CD14-positive monocyte (primary cell): ENCODE measurements around the gene ACTBL2. TPM values are rescaled to one million over a fixed set of nuclear protein-coding genes. Genes with fewer than 3 reads are reported as not detected.

Experiments used
- DNase-seq, 3 donors: peaks; one replicate each; pipeline ENCODE4 v3.0.0-alpha.2; 2011 to 2022
- H2AFZ ChIP-seq: 2 replicates; pipeline ENCODE4 v1.6.0; 2012; ENCODE audit warnings: mild to moderate bottlenecking, low read depth, low read length, inconsistent platforms; ENCODE audit not compliant: insufficient read depth, poor library complexity, severe bottlenecking
- H3K27ac ChIP-seq, 2 donors: 1 replicate in 1 of 2; 2 replicates in 1 of 2; pipeline ENCODE4 v1.5.1; 2012 to 2013; ENCODE audit warnings: low read length in 2 of 2, control low read depth in 1 of 2, inconsistent platforms in 1 of 2, low read depth in 1 of 2, mild to moderate bottlenecking in 1 of 2
- H3K27me3 ChIP-seq, 2 donors: one replicate each; pipeline versions ENCODE4 v1.6.0 to v1.6.1; 2011 to 2013; ENCODE audit warnings: low read length in 2 of 2; ENCODE audit not compliant: control insufficient read depth in 2 of 2, insufficient read depth in 2 of 2
- H3K36me3 ChIP-seq, 2 donors: replicated peaks in 1 of 2; 1 replicate in 1 of 2; 2 replicates in 1 of 2; pipeline versions ENCODE4 v1.5.1 to v1.6.1; 2012 to 2013; ENCODE audit warnings: low read length in 2 of 2, control low read depth in 1 of 2, inconsistent platforms in 1 of 2, mild to moderate bottlenecking in 1 of 2; ENCODE audit not compliant: insufficient read depth in 2 of 2, control insufficient read depth in 1 of 2
- H3K4me1 ChIP-seq, 2 donors: 1 replicate in 1 of 2; 2 replicates in 1 of 2; pipeline versions ENCODE4 v1.5.1 to v1.6.1; 2012 to 2013; ENCODE audit warnings: low read length in 2 of 2, control low read depth in 1 of 2, inconsistent platforms in 1 of 2, mild to moderate bottlenecking in 1 of 2, moderate library complexity in 1 of 2; ENCODE audit not compliant: insufficient read depth in 2 of 2, control insufficient read depth in 1 of 2
- H3K4me2 ChIP-seq: replicated peaks from 2 replicates; pipeline ENCODE3; 2012; ENCODE audit warnings: low read length, moderate library complexity, mild to moderate bottlenecking; ENCODE audit not compliant: poor library complexity, severe bottlenecking; ENCODE audit errors: extremely low read depth
- H3K4me3 ChIP-seq, 3 experiments: fragments of 200-600 bp in 1 of 3; sonication (generic) in 1 of 3; replicated peaks in 1 of 3; 1 replicate in 2 of 3; 2 replicates in 1 of 3; pipeline ENCODE4 v1.5.1; 2011 to 2013; ENCODE audit warnings: low read length in 3 of 3, mild to moderate bottlenecking in 3 of 3, control low read depth in 2 of 3, low read depth in 2 of 3, inconsistent platforms in 1 of 3, moderate library complexity in 1 of 3
- H3K79me2 ChIP-seq: 2 replicates; pipeline ENCODE4 v1.6.0; 2012; ENCODE audit warnings: mild to moderate bottlenecking, control low read depth, inconsistent platforms, low read length, moderate library complexity; ENCODE audit not compliant: insufficient read depth
- H3K9ac ChIP-seq: 2 replicates; pipeline ENCODE4 v1.6.0; 2017; ENCODE audit warnings: low read length, mild to moderate bottlenecking; ENCODE audit not compliant: insufficient read depth, poor library complexity, severe bottlenecking
- H3K9me3 ChIP-seq, 2 donors: replicated peaks in 1 of 2; 1 replicate in 1 of 2; 2 replicates in 1 of 2; pipeline versions ENCODE4 v1.5.1 to v1.6.1; 2012 to 2013; ENCODE audit warnings: low read length in 2 of 2, control low read depth in 1 of 2; ENCODE audit not compliant: control insufficient read depth in 1 of 2, insufficient read depth in 1 of 2
- H4K20me1 ChIP-seq: 2 replicates; pipeline ENCODE4 v1.6.0; 2012; ENCODE audit warnings: mild to moderate bottlenecking, low read length, control low read depth, moderate library complexity; ENCODE audit not compliant: insufficient read depth
- H3K27ac Mint-ChIP-seq, 7 donors: one replicate each; pipeline ENCODE4 v1.8.0; 2020; ENCODE audit warnings: mild to moderate bottlenecking in 7 of 7, mixed read lengths in 7 of 7, moderate library complexity in 6 of 7, inconsistent platforms in 2 of 7
- H3K27me3 Mint-ChIP-seq, 3 donors: one replicate each; pipeline ENCODE4 v1.8.0; 2021 to 2022; ENCODE audit warnings: low read depth in 3 of 3, mild to moderate bottlenecking in 3 of 3, mixed read lengths in 3 of 3, moderate library complexity in 3 of 3, inconsistent platforms in 1 of 3
- H3K36me3 Mint-ChIP-seq, 2 donors: one replicate each; pipeline ENCODE4 v1.8.0; 2020; ENCODE audit warnings: mixed read lengths in 2 of 2, inconsistent platforms in 1 of 2, mild to moderate bottlenecking in 1 of 2
- H3K4me1 Mint-ChIP-seq: one replicate; pipeline ENCODE4 v1.8.0; 2020; ENCODE audit warnings: mild to moderate bottlenecking, mixed read lengths
- H3K4me3 Mint-ChIP-seq, 2 donors: one replicate each; pipeline ENCODE4 v1.8.0; 2020; ENCODE audit warnings: mild to moderate bottlenecking in 2 of 2, mixed read lengths in 2 of 2, moderate library complexity in 1 of 2
- H3K9me3 Mint-ChIP-seq, 7 donors: one replicate each; pipeline ENCODE4 v1.8.0; 2020 to 2022; ENCODE audit warnings: mixed read lengths in 7 of 7, mild to moderate bottlenecking in 6 of 7, moderate library complexity in 6 of 7, inconsistent platforms in 2 of 7
- WGBS: methylation state at CpG from one replicate; pipeline ENCODE4 v1.1.5; 2013; ENCODE audit warnings: missing lambda C conversion rate; ENCODE audit not compliant: insufficient coverage; 5-methylcytosine and 5-hydroxymethylcytosine counted together
- intact Hi-C, 2 donors: fragments of 100-400 bp; cut with micrococcal nuclease; formaldehyde crosslinking; loops; one replicate each; pipeline versions ENCODE4 v1.15.0 to v1.15.1; 2023
- polyA plus RNA-seq, 3 donors: library from polyadenylated mRNA; depleted of rRNA in 1 of 3; unstranded in 2 of 3; stranded (reverse) in 1 of 3; fragments of 300-500 nt in 2 of 3; fragments of >200 nt in 1 of 3; fragmentation: Illumina TruSeq in 2 of 3; gene quantifications; 1 replicate in 2 of 3; 2 replicates in 1 of 3; pipeline ENCODE4 v1.2.3, GENCODE V29; 2012 to 2021
- TF ChIP-seq, protein P1 (sequence below): fragments of 200-600 bp; IDR thresholded peaks from one replicate; pipeline ENCODE4 v1.8.0; 2022; ENCODE audit warnings: antibody characterized with exemption, mild to moderate bottlenecking

Gene ACTBL2
- polyA plus RNA-seq, 3 donors: not detected

DNA sequence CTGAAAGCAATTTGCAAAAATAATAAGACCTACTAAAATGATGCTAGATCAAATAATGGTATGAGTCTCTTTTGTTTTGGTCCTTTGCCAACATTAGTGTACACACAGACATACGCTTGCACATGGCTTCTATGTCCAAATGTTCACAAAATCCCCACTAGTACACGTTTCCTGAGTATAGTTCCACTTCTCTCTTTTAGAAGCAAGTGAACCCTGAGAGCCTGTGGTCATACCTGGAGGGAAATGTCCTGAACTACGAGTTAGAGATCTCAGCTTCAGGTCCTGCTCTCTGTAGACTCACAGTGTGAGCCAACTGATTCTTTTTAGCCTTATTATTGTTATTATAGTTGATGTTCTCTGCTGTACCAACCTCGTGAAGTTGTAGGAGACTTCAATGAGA is 47.3 kb upstream of the ACTBL2 start:
- no peaks in the 10 kb centered on the region for H3K36me3 ChIP-seq
- H3K79me2 ChIP-seq: no peaks in the 10 kb centered on the region
- Mint-ChIP-seq H3K27ac (no peak overlapping the region), H3K36me3 (no peaks in the 10 kb centered on the region), H3K27me3 (no peaks in the 10 kb centered on the region), H3K9me3 (peaks cover 0 to 3% (median 0%) of the 10 kb centered on the region in 7 donors), H3K4me3 (no peak overlapping the region), H3K4me1 (no peaks in the 10 kb centered on the region)
- H3K4me2 ChIP-seq: no peak overlapping the region
- H2AFZ ChIP-seq: no peak overlapping the region
- no peaks in the 10 kb centered on the region for H3K9me3 ChIP-seq
- no peak overlapping the region for H3K4me3 ChIP-seq
- TF ChIP-seq, protein P1, sequence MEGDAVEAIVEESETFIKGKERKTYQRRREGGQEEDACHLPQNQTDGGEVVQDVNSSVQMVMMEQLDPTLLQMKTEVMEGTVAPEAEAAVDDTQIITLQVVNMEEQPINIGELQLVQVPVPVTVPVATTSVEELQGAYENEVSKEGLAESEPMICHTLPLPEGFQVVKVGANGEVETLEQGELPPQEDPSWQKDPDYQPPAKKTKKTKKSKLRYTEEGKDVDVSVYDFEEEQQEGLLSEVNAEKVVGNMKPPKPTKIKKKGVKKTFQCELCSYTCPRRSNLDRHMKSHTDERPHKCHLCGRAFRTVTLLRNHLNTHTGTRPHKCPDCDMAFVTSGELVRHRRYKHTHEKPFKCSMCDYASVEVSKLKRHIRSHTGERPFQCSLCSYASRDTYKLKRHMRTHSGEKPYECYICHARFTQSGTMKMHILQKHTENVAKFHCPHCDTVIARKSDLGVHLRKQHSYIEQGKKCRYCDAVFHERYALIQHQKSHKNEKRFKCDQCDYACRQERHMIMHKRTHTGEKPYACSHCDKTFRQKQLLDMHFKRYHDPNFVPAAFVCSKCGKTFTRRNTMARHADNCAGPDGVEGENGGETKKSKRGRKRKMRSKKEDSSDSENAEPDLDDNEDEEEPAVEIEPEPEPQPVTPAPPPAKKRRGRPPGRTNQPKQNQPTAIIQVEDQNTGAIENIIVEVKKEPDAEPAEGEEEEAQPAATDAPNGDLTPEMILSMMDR: no peak
- H3K27ac ChIP-seq: no peak overlapping the region
- no peaks in the 10 kb centered on the region for H4K20me1 ChIP-seq
- WGBS: 66% methylated on average over 3 of the region's 4 CpGs
- intact Hi-C loops: no loop called here
- DNase-seq: no peak
- H3K4me1 ChIP-seq: no peaks in the 10 kb centered on the region
- H3K9ac ChIP-seq: no peak overlapping the region
- H3K27me3 ChIP-seq: no peaks in the 10 kb centered on the region

DNA sequence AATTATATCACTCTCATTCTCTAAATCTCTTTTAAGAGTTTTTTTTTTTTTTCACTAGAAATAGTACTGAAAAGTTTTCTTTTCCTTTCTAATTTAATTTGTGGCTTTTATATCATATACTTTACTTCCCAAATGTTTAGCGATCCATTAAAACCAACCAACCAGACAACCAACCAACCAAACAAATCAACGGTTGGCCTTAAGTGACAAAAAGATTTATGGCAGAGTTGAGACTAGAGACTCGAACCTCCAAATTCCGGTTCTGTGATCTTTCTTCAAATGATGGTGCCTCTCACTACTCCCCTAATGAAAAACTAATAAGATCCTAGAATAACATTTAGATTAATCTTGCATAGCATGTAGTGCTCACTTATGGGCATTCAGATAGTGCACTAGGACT is 45.3 kb upstream of the ACTBL2 start:
- Mint-ChIP-seq H3K27me3 (no peaks in the 10 kb centered on the region), H3K27ac (no peak overlapping the region), H3K4me1 (no peaks in the 10 kb centered on the region), H3K9me3 (peaks cover 0 to 3% (median 0%) of the 10 kb centered on the region in 7 donors), H3K36me3 (no peaks in the 10 kb centered on the region), H3K4me3 (no peak overlapping the region)
- H3K36me3 ChIP-seq: no peaks in the 10 kb centered on the region
- H3K4me2 ChIP-seq: no peak overlapping the region
- H3K9ac ChIP-seq: no peak overlapping the region
- intact Hi-C loops: no loop called here
- no peak overlapping the region for H2AFZ ChIP-seq
- no peak for DNase-seq
- WGBS: no CpG with 5 or more reads among the region's 4 CpGs
- H3K27me3 ChIP-seq: no peaks in the 10 kb centered on the region
- no peaks in the 10 kb centered on the region for H4K20me1 ChIP-seq
- no peak overlapping the region for H3K27ac ChIP-seq
- no peak overlapping the region for H3K4me3 ChIP-seq
- H3K79me2 ChIP-seq: no peaks in the 10 kb centered on the region
- TF ChIP-seq, protein P1: no peak
- no peaks in the 10 kb centered on the region for H3K4me1 ChIP-seq
- no peaks in the 10 kb centered on the region for H3K9me3 ChIP-seq
